ENCODE measurements around the gene ZNF827.

DNA sequence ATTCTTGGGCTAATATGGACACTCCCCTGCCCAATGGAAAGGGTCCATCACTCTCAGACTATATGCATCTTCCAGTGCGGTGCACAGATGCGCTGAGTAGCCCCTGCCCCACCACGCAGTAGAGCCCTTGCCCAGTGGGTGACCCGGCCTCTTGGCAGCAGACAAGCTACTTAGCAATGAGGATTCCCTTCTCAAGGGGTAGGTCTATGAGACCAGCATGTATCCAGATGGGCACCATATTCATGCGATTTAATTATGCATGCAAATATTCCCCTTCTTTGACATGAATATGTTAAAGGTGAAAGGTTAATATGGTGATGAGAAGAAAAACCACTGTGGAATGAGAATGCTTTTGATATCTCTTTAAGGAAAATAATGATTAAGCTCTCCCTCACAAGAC is 77.7 kb downstream of the ZNF827 start:
- TF ChIP-seq SP1 (IDR thresholded peaks at IDR 0.05), result no peak
- TF ChIP-seq HDGF (IDR thresholded peaks at IDR 0.05; ENCODE audit: borderline replicate concordance), result no peak
- TF ChIP-seq, protein P1, sequence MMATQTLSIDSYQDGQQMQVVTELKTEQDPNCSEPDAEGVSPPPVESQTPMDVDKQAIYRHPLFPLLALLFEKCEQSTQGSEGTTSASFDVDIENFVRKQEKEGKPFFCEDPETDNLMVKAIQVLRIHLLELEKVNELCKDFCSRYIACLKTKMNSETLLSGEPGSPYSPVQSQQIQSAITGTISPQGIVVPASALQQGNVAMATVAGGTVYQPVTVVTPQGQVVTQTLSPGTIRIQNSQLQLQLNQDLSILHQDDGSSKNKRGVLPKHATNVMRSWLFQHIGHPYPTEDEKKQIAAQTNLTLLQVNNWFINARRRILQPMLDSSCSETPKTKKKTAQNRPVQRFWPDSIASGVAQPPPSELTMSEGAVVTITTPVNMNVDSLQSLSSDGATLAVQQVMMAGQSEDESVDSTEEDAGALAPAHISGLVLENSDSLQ (IDR thresholded peaks at IDR 0.05), result no peak
- no peak for TF ChIP-seq FOXA1 (IDR thresholded peaks at IDR 0.05)
- no peak for TF ChIP-seq L3MBTL2 (conservative IDR thresholded peaks at IDR 0.05)
- TF ChIP-seq BHLHE40 (IDR thresholded peaks at IDR 0.05; ENCODE audit: borderline replicate concordance), result no peak

Measured in HEK293T (cell line).